GM21528 (cell line): ENCODE data around the gene PHF24.
"Not testable (repeated sequence)": the region's sequence is repeated elsewhere in the genome, so short reads cannot be mapped to it uniquely, and the experiment has no call there.

Source experiments
- ATAC-seq: cut with Tn5 transposase; IDR thresholded peaks from one replicate; pipeline ENCODE4 v1.9.1; 2021; ENCODE audit warnings: mild to moderate bottlenecking, moderate library complexity; ENCODE audit not compliant: unreplicated experiment, low FRiP score

Gene PHF24

GRCh38 chr9:34996181-34996904 is 38.3 kb downstream of the PHF24 start:
- ATAC-seq, result no peak

GRCh38 chr9:34996905-34997279 is 38.8 kb downstream of the PHF24 start:
- ATAC-seq, result no peak

GRCh38 chr9:34997379-34997781 is 39.3 kb downstream of the PHF24 start:
- ATAC-seq, result no peak

DNA sequence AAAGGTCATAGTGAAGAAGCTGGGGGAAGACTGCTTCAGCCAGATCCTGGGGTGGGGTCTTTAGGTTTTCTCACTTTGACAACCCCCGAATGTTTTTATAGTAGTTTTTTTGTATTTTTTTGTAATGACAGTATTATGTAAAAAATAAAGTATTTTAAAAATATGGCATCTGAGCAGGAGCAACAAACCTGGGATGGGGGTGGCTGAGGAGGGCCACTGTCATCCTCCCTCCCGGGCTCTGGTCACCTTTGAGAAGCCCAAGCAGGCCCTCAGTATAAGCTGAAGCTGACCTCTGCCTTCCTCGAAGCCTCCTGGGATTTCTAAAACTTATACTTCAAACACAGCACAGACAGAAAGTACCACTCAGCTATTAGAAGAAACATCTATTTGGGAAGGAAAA is 40.2 kb downstream of the PHF24 start:
- ATAC-seq, result no peak

- no peak for ATAC-seq
Observed at GRCh38 chr9:34999576-34999975, 41.5 kb downstream of the PHF24 start.

GRCh38 chr9:35000535-35001284 is 42.6 kb downstream of the PHF24 start:
- ATAC-seq, result no peak

DNA sequence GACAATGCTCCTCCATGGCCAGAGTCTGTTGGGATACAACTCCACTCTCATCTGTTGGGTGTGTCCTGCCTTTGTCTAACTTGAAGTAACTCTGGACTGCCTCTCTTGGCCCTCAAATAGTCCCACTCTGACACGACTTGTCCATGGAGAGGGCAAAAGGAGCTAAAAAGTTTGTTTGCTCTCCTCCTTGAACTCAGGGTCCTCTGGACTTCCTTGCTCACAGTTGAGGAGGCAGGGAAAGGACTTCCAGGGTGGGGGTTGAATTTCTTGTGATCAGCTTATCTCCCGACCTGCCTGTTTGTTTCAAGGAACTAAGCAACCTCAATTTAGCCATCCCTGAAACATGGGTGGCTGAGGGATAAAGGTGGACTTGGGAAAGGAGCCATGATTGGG is 43.2 kb downstream of the PHF24 start:
- no peak for ATAC-seq

- no peak for ATAC-seq
Observed at GRCh38 chr9:35001803-35002502, 43.9 kb downstream of the PHF24 start.

GRCh38 chr9:35002623-35003022 is 44.5 kb downstream of the PHF24 start:
- no peak for ATAC-seq

- not testable (repeated sequence) for ATAC-seq
Observed at GRCh38 chr9:35004299-35004698, 46.2 kb downstream of the PHF24 start.

GRCh38 chr9:35010351-35010958 is 52.4 kb downstream of the PHF24 start:
- no peak for ATAC-seq

DNA sequence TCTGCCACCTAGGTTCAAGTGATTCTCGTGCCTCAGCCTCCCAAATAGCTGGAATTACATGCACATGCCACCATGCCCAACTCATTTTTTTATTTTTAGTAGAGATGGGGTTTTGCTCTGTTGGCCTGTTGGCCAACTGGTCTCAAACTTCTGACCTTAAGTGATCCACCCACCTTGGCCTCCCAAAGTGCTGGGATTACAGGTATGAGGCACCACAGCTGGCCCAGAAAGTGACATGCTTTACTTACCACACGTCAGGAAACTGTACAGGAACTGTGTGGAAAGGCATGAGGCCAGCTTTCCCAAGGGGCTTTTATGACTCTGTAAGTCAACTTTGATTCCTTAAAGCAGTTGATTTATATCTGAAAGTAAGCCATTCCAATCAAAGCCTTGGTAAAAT is 56.4 kb downstream of the PHF24 start:
- no peak for ATAC-seq

DNA sequence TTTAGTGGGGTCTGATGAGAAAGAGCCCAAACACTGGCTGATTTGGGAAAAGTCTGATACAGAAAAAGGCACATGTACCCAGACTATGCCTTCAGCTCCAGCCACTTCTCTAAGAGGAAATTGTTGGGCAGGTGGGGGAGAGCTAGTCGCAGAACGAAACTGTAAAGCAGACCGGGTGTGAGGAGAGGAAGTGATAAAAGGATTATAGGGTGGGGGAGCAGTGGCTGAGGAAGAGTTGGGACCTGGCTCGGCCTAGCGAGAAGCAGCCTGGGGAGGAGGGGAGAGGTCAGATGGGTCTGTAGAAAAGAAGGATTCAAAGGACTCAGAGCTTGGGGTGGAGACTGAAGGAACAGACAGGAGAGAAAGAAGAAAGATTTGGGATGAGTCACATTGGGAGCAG is 65.4 kb downstream of the PHF24 start:
- not testable (repeated sequence) for ATAC-seq

GRCh38 chr9:35026671-35027070 is 68.6 kb downstream of the PHF24 start:
- ATAC-seq, result no peak

- no peak for ATAC-seq
Observed at GRCh38 chr9:35027374-35027773, 69.3 kb downstream of the PHF24 start.

- no peak for ATAC-seq
Observed at GRCh38 chr9:35027860-35028259, 69.8 kb downstream of the PHF24 start.

GRCh38 chr9:35028341-35028740 is 70.3 kb downstream of the PHF24 start:
- ATAC-seq, result no peak

DNA sequence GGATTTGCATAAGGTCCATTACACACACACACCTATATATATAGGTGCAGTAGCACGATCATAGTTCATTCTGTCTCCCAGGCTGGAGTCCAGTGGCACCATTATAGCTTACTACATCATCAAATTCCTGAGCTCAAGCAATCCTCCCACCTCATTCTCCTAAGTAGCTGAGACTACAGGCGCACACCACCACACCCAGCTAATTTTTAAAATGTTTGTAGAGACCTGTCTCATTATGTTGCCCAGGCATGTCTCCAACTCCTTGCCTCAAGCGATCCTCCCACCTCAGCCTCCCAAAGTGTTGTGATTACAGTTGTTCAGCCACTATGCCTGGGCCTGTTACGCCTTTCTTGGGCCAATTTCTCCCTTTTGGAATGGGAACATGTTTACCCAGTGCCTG is 71.2 kb downstream of the PHF24 start:
- ATAC-seq, result no peak

DNA sequence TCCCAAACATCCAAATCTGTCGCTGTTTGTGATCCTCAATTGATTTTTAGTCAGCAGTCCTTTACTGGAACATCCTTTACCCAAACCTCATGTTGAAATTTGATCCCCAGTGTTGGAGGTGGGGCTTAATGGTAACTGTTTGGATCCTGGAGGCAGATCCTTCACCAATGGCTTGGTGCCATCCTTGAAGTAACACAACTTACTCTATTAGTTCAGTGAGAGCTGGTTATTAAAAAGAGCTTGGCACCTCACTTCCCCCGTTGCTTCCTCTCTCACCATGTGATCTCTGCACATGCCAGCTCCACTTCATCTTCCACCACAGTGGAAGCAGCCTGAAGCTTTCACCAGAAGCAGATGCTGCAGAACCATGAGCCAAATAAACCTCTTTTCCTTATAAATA is 71.8 kb downstream of the PHF24 start:
- no peak for ATAC-seq
